Ovary (tissue), 9 donors: ENCODE measurements around the gene PLK5. TPM values are rescaled to one million over a fixed set of nuclear protein-coding genes. Genes with fewer than 3 reads are reported as not detected.

ENCODE experiments used
- DNase-seq, 5 donors: peaks; one replicate each; pipeline ENCODE4 v3.0.0-alpha.2; 2019 to 2020
- H3K27ac ChIP-seq, 2 donors: fragments of 200-600 bp; one replicate each; pipeline versions ENCODE4 v1.5.1 to v1.8.0; 2019 to 2022
- H3K27me3 ChIP-seq: fragments of 200-600 bp; one replicate; pipeline ENCODE4 v1.8.0; 2022
- H3K36me3 ChIP-seq: fragments of 200-600 bp; sonication (generic); one replicate; pipeline ENCODE4 v1.5.1; 2019
- H3K4me1 ChIP-seq: one replicate; pipeline ENCODE4 v1.8.1; 2013; ENCODE audit warnings: mild to moderate bottlenecking, moderate library complexity; ENCODE audit not compliant: insufficient read depth
- H3K4me3 ChIP-seq: fragments of 200-600 bp; sonication (generic); one replicate; pipeline ENCODE4 v1.5.1; 2017
- H3K9me3 ChIP-seq, 2 donors: fragments of 200-600 bp in 1 of 2; sonication (generic) in 1 of 2; one replicate each; pipeline versions ENCODE4 v1.5.1 to v1.8.1; 2013 to 2019; ENCODE audit warnings: mild to moderate bottlenecking in 1 of 2, moderate library complexity in 1 of 2
- CTCF ChIP-seq, 3 donors: fragments of 450-650 bp in 2 of 3; fragments of 200-600 bp in 1 of 3; IDR thresholded peaks; one replicate each; pipeline versions ENCODE4 v1.5.1 to v1.8.0; 2016 to 2022; ENCODE audit warnings: antibody characterized with exemption in 3 of 3, mild to moderate bottlenecking in 1 of 3
- EP300 ChIP-seq: sonication (generic); formaldehyde crosslinking; IDR thresholded peaks from one replicate; pipeline ENCODE4 v1.6.1; 2017; ENCODE audit warnings: antibody characterized with exemption
- POLR2A ChIP-seq: fragments of 450-650 bp; IDR thresholded peaks from one replicate; pipeline ENCODE4 v1.6.1; 2017; ENCODE audit warnings: antibody characterized with exemption, mild to moderate bottlenecking, moderate library complexity
- WGBS, 3 donors: extraction: QIAGEN DNeasy Blood & Tissue Kit in 1 of 3; methylation state at CpG; one replicate each; pipeline versions ENCODE4 v1.1.5 to v1.1.7; 2013 to 2017; 5-methylcytosine and 5-hydroxymethylcytosine counted together
- intact Hi-C, 4 donors: fragments of 100-400 bp; cut with DNase I; formaldehyde crosslinking; loops; one replicate each; pipeline versions ENCODE4 v1.11.0 to v1.15.1; 2022 to 2023
- polyA plus RNA-seq, 2 donors: library from polyadenylated mRNA; stranded (reverse); fragments of 200-250 nt in 1 of 2; fragments of 350-450 nt in 1 of 2; fragmentation: Illumina TruSeq in 1 of 2; extraction: RNeasy Lipid Tissue Mini Kit (QIAGEN cat#74804) in 1 of 2; gene quantifications; one replicate each; pipeline ENCODE4 v1.2.3, GENCODE V29; 2013 to 2014
- total RNA-seq, 7 donors: library from RNA; depleted of rRNA in 2 of 7; stranded (reverse); fragments of >200 nt in 2 of 7; fragmentation: NEBNext Ultra II Directional in 3 of 7; extraction: Animal tissue kit (Norgen Biotek cat#: 25700) in 3 of 7; gene quantifications; one replicate each; pipeline versions ENCODE4 v1.1.0 to v1.2.4, GENCODE V29; 2016 to 2023
- donor health status: DM: no; HTN: no; CAD: no; lungs with moderate emphysema.
- donor health status: DM: no; HTN: no; CAD: no.
- donor health status: Bipolar disorder and iron deficiency.
- donor health status: DM: yes; HTN: yes; CAD: no.
- donor health status: DM: no; HTN: no; CAD: no.
- donor health status: DM: yes; HTN: yes; CAD: no.

Gene PLK5
- total and polyA plus RNA-seq, 9 donors = 0.11 to 1.1 (median 0.65) TPM; not detected in 5

GRCh38 chr19:1524287-1524971, 552 bp downstream of the PLK5 start:
- intact Hi-C loops = no loop called here
- Histone ChIP-seq H3K27me3 (no peaks in the 10 kb centered on the region), H3K27ac (no peak overlapping the region), H3K4me1 (peaks cover 3% of the 10 kb centered on the region), H3K9me3 (no peaks in the 10 kb centered on the region), H3K4me3 (peak overlapping the region; percentile 20), H3K36me3 (no peaks in the 10 kb centered on the region)
- 3 to 11% (median 6%) methylated on average over 20 to 49 of the region's 49 CpGs for WGBS, 3 donors
- no peak for TF ChIP-seq EP300
- TF ChIP-seq CTCF (IDR thresholded peaks at IDR 0.05) = no peak
- TF ChIP-seq POLR2A = no peak
- no peak for DNase-seq

DNA sequence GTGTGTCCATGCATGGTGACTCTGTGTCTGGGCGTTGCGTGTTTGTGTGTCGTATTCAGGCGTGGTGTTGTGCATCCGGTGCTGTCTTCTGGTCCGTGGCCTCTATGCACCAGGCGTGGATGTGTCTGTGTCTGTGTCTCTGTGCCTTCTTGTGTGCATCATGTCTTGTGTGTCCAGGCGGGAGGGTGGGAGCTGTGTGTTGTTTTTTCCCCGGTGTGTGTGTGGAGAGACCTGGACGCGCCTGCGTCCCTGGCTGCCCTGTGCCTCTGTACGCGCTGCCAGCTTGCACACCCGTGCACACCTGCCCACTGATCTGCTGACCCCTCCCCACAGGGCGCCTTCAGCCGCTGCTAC, 1.1 kb downstream of the PLK5 start:
- H3K4me1 ChIP-seq = peaks cover 3% of the 10 kb centered on the region
- no peak for TF ChIP-seq CTCF (IDR thresholded peaks at IDR 0.05)
- no peak for TF ChIP-seq POLR2A
- TF ChIP-seq EP300 = no peak
- H3K9me3 ChIP-seq = no peaks in the 10 kb centered on the region
- intact Hi-C loops = no loop called here
- H3K36me3 ChIP-seq = no peaks in the 10 kb centered on the region
- H3K27me3 ChIP-seq = no peaks in the 10 kb centered on the region
- WGBS, 3 donors = 38 to 56% (median 52%) methylated on average over 16 to 17 of the region's 17 CpGs
- H3K4me3 ChIP-seq = no peak overlapping the region
- H3K27ac ChIP-seq = no peak overlapping the region
- DNase-seq = no peak

DNA sequence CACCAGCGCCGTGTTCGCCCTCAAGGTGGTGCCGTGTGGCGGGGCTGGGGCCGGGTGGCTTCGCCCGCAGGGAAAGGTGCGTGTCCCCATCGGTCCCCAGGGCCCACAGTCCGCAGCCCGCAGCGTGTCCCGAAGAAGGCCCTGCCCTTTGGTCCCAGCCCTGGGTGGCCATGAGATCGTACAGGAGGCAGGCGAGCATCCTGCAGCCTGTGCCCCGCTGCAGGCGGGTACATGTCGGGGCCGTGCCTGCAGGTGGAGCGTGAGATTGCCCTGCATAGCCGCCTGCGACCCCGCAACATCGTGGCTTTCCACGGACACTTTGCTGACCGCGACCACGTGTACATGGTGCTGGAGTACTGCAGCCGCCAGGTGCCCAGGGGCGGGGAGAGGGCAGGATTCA, 1.5 kb downstream of the PLK5 start:
- Histone ChIP-seq H3K9me3 (no peaks in the 10 kb centered on the region), H3K27ac (no peak overlapping the region), H3K36me3 (no peaks in the 10 kb centered on the region), H3K27me3 (no peaks in the 10 kb centered on the region), H3K4me3 (no peak overlapping the region), H3K4me1 (peaks cover 3% of the 10 kb centered on the region)
- WGBS, 3 donors = 66 to 81% (median 69%) methylated on average over 23 to 31 of the region's 31 CpGs
- DNase-seq = no peak
- intact Hi-C loops = no loop called here
- TF ChIP-seq EP300 (no peak), CTCF (IDR thresholded peaks at IDR 0.05) (no peak), POLR2A (no peak)

GRCh38 chr19:1526066-1526778, 2.3 kb downstream of the PLK5 start:
- intact Hi-C loops = no loop called here

More at GRCh38 chr19:1526066-1526778, 2.3 kb downstream of the PLK5 start:
- no peak overlapping the region for H3K27ac ChIP-seq
- no peaks in the 10 kb centered on the region for H3K36me3 ChIP-seq
- H3K4me1 ChIP-seq = peaks cover 3% of the 10 kb centered on the region
- WGBS, 3 donors = 77 to 85% (median 81%) methylated on average over 33 of the region's 33 CpGs
- no peak for TF ChIP-seq CTCF (IDR thresholded peaks at IDR 0.05)
- TF ChIP-seq EP300 = no peak
- TF ChIP-seq POLR2A = no peak
- no peaks in the 10 kb centered on the region for H3K27me3 ChIP-seq
- H3K4me3 ChIP-seq = no peak overlapping the region
- H3K9me3 ChIP-seq = no peaks in the 10 kb centered on the region
- no peak for DNase-seq
